ENCODE data around the gene FXYD1.

- TF ChIP-seq, protein P1, sequence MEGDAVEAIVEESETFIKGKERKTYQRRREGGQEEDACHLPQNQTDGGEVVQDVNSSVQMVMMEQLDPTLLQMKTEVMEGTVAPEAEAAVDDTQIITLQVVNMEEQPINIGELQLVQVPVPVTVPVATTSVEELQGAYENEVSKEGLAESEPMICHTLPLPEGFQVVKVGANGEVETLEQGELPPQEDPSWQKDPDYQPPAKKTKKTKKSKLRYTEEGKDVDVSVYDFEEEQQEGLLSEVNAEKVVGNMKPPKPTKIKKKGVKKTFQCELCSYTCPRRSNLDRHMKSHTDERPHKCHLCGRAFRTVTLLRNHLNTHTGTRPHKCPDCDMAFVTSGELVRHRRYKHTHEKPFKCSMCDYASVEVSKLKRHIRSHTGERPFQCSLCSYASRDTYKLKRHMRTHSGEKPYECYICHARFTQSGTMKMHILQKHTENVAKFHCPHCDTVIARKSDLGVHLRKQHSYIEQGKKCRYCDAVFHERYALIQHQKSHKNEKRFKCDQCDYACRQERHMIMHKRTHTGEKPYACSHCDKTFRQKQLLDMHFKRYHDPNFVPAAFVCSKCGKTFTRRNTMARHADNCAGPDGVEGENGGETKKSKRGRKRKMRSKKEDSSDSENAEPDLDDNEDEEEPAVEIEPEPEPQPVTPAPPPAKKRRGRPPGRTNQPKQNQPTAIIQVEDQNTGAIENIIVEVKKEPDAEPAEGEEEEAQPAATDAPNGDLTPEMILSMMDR (IDR thresholded peaks at IDR 0.05; ENCODE audit: insufficient read depth, low read depth, low read length), result no peak
- TF ChIP-seq EZH2 (IDR thresholded peaks at IDR 0.05; ENCODE audit: insufficient read depth, low read length), result no peak
These were observed 29.9 kb upstream of the FXYD1 start for GRCh38 chr19:35108730-35109129.
